Endothelial cell of umbilical vein (primary cell): ENCODE results near the gene TRPM1. TPM values are rescaled to one million over a fixed set of nuclear protein-coding genes. Genes with fewer than 3 reads are reported as not detected.
A peak's percentile ranks its signal among the peaks of the same experiment; 100 is the strongest.

Experiments used
- BruUV-seq: library from RNA; stranded (reverse); fragments of 400-500 nt; replicated peaks from 2 replicates; lab custom pipeline; 2021; lab: Mats Ljungman, UMichigan
- CTCF ChIA-PET: fragments of 300-600, 350-600 bp; sonication (Branson Sonifier 250); formaldehyde crosslinking; loops from one replicate; lab custom pipeline; 2021; ENCODE audit warnings: antibody characterized with exemption, inconsistent platforms; lab: Charles Lee
- POLR2A ChIA-PET: fragments of 300-600, 350-600 bp; sonication (Branson Sonifier 250); formaldehyde crosslinking; loops from one replicate; lab custom pipeline; 2021; ENCODE audit warnings: antibody characterized with exemption, inconsistent platforms; lab: Charles Lee
- DNase-seq: peaks from one replicate; pipeline ENCODE4 v3.0.0-alpha.2; 2011; ENCODE audit warnings: low read depth, low spot score
- FAIRE-seq: peaks from 2 replicates; lab custom pipeline; 2011; peaks lifted over from hg19 to GRCh38; lab: Jason Lieb, UNC
- H2AFZ ChIP-seq: 2 replicates; pipeline ENCODE4 v1.6.0; 2012; ENCODE audit warnings: low read depth, low read length, control low read depth, inconsistent platforms
- H3K27ac ChIP-seq: 2 replicates; pipeline ENCODE4 v1.5.1; 2011; ENCODE audit warnings: low read depth, mild to moderate bottlenecking, control low read depth, low read length, moderate library complexity; ENCODE audit not compliant: insufficient read depth
- H3K27me3 ChIP-seq, 2 experiments: 2 replicates each; pipeline versions ENCODE4 v1.6.0 to v1.6.1; 2011; ENCODE audit warnings: low read length in 2 of 2, mixed read lengths in 1 of 2; ENCODE audit not compliant: control insufficient read depth in 2 of 2, insufficient read depth in 2 of 2
- H3K36me3 ChIP-seq, 2 experiments: 2 replicates in 1 of 2; 3 replicates in 1 of 2; pipeline ENCODE4 v1.5.1; 2011; ENCODE audit warnings: low read length in 2 of 2, mild to moderate bottlenecking in 1 of 2, moderate library complexity in 1 of 2; ENCODE audit not compliant: control insufficient read depth in 2 of 2, insufficient read depth in 2 of 2; ENCODE audit errors: extremely low read depth in 1 of 2
- H3K4me1 ChIP-seq: 3 replicates; pipeline ENCODE4 v1.5.1; 2011; ENCODE audit warnings: mild to moderate bottlenecking, low read length; ENCODE audit not compliant: control insufficient read depth, insufficient read depth; ENCODE audit errors: extremely low read depth
- H3K4me2 ChIP-seq: 2 replicates; pipeline ENCODE4 v1.6.1; 2011; ENCODE audit warnings: low read length, control low read depth, mixed read lengths; ENCODE audit not compliant: insufficient read depth
- H3K4me3 ChIP-seq, 3 experiments: fragments of 200-600 bp in 1 of 3; sonication (generic), shearing (Covaris generic) in 1 of 3; replicated peaks in 1 of 3; 2 replicates each; pipeline ENCODE4 v1.5.1; 2011 to 2016; ENCODE audit warnings: control low read depth in 3 of 3, low read length in 3 of 3, mild to moderate bottlenecking in 2 of 3, inconsistent platforms in 1 of 3, low read depth in 1 of 3, moderate library complexity in 1 of 3; ENCODE audit not compliant: insufficient read depth in 1 of 3
- H3K79me2 ChIP-seq: 2 replicates; pipeline ENCODE4 v1.6.0; 2012; ENCODE audit warnings: low read length, inconsistent platforms; ENCODE audit not compliant: control insufficient read depth, insufficient read depth
- H3K9ac ChIP-seq: replicated peaks from 2 replicates; pipeline ENCODE3; 2011; ENCODE audit warnings: low read length, control low read depth; ENCODE audit not compliant: insufficient read depth; ENCODE audit errors: extremely low read depth
- H3K9me1 ChIP-seq: replicated peaks from 3 replicates; pipeline ENCODE4 v1.6.0; 2011; ENCODE audit warnings: mild to moderate bottlenecking, low read length; ENCODE audit not compliant: control insufficient read depth, insufficient read depth; ENCODE audit errors: extremely low read depth
- H3K9me3 ChIP-seq: replicated peaks from 2 replicates; pipeline ENCODE4 v1.5.1; 2012; ENCODE audit warnings: low read length, inconsistent platforms; ENCODE audit not compliant: control insufficient read depth, insufficient read depth
- H4K20me1 ChIP-seq: replicated peaks from 2 replicates; pipeline ENCODE3; 2011; ENCODE audit warnings: mild to moderate bottlenecking, low read length; ENCODE audit not compliant: control insufficient read depth, insufficient read depth; ENCODE audit errors: extremely low read depth
- CTCF ChIP-seq, 2 donors: IDR thresholded peaks; 1 replicate in 1 of 2; 2 replicates in 1 of 2; pipeline ENCODE4 v1.5.1; 2011; ENCODE audit warnings: low read length in 2 of 2, mild to moderate bottlenecking in 2 of 2, moderate library complexity in 2 of 2, control low read depth in 1 of 2, inconsistent platforms in 1 of 2, low read depth in 1 of 2; ENCODE audit not compliant: insufficient read depth in 1 of 2; ENCODE audit errors: extremely low read depth in 1 of 2
- FOS ChIP-seq: IDR thresholded peaks from 2 replicates; pipeline ENCODE4 v1.6.1; 2011; ENCODE audit warnings: mild to moderate bottlenecking, low read length, moderate library complexity, borderline replicate concordance; ENCODE audit not compliant: insufficient read depth
- GATA2 ChIP-seq: IDR thresholded peaks from 2 replicates; pipeline ENCODE4 v1.7.0; 2011; ENCODE audit warnings: low read depth, mild to moderate bottlenecking, moderate library complexity, mixed read lengths, low read length; ENCODE audit not compliant: insufficient read length, insufficient read depth
- MAX ChIP-seq: IDR thresholded peaks from 2 replicates; pipeline ENCODE4 v1.6.1; 2011; ENCODE audit not compliant: insufficient read depth, insufficient read length
- POLR2A ChIP-seq: IDR thresholded peaks from 2 replicates; pipeline ENCODE4 v1.6.1; 2012; ENCODE audit warnings: low read depth, mild to moderate bottlenecking, control low read depth, low read length
- dilution Hi-C: fragments of 300-500 bp; cut with MboI; formaldehyde crosslinking; loops from one replicate; pipeline ENCODE4 v1.15.0; 2019; ENCODE audit warnings: low sequenced_read_pairs; ENCODE audit not compliant: extremely low pct_ligation_motif_present
- intact Hi-C: fragments of 100-400 bp; cut with micrococcal nuclease; formaldehyde crosslinking; loops from one replicate; pipeline ENCODE4 v1.10.0; 2022
- polyA plus RNA-seq, 4 experiments: library from polyadenylated mRNA; depleted of rRNA in 3 of 4; stranded (reverse) in 3 of 4; unstranded in 1 of 4; fragments of >200 nt; gene quantifications; 2 replicates each; pipeline versions ENCODE4 v1.2.1 to v1.2.3, GENCODE V29; 2011 to 2012; ENCODE audit warnings: missing spikeins in 1 of 4
- total RNA-seq: library from RNA; stranded (reverse); gene quantifications from 2 replicates; pipeline ENCODE4 v1.2.3, GENCODE V29; 2021

Gene TRPM1
- total and polyA plus RNA-seq, 2 donors (not counting 3 experiments of a cell fraction or from before 2014, with no cell fraction given) = 0.19 TPM; not detected in 1

- Histone ChIP-seq H3K4me3 (no peak overlapping the region), H3K27me3 (no peaks in the 10 kb centered on the region), H3K79me2 (peaks cover 2% of the 10 kb centered on the region), H3K9me1 (no peaks in the 10 kb centered on the region), H3K9me3 (no peaks in the 10 kb centered on the region), H4K20me1 (no peaks in the 10 kb centered on the region), H3K36me3 (peaks cover 34 to 55% of the 10 kb centered on the region in 2 experiments), H2AFZ (no peak overlapping the region), H3K27ac (peak overlapping the region; percentile 10), H3K4me1 (peaks cover 16% of the 10 kb centered on the region), H3K4me2 (no peak overlapping the region), H3K9ac (no peak overlapping the region)
- FAIRE-seq (no peak), DNase-seq (no peak)
- dilution Hi-C loops (no loop called here), intact Hi-C loops (no loop called here)
- TF ChIP-seq CTCF (IDR thresholded peaks at IDR 0.05; ENCODE audit: extremely low read depth in 1 of 2, insufficient read depth in 1 of 2, low read depth in 1 of 2, low read length in 2 of 2) (no peak), POLR2A (no peak), GATA2 (no peak), FOS (no peak), MAX (no peak)
- POLR2A ChIA-PET = no interaction called here
- CTCF ChIA-PET = interaction anchor here (19.0 kb wide), 1 partner anchor 174 kb away, joined by 129 read pairs; no protein-coding TSS in a partner anchor
- no TSS peak for BruUV-seq
Observed at GRCh38 chr15:30954674-30955073, 146.9 kb downstream of the TRPM1 start.
